GM19099 (cell line): Measurements from ENCODE around the gene ANO7.

Experiments used
- POLR2A ChIP-seq: IDR thresholded peaks from 3 replicates; pipeline ENCODE4 v1.6.1; 2011; ENCODE audit warnings: low read depth; ENCODE audit not compliant: insufficient read length; ENCODE audit errors: extremely low read depth

The ANO7 gene

GRCh38 chr2:241177526-241178334 lies 10.7 kb upstream of the ANO7 start:
- TF ChIP-seq POLR2A: no peak

- TF ChIP-seq POLR2A: no peak
Observed at GRCh38 chr2:241178961-241179360, 9.5 kb upstream of the ANO7 start.

GRCh38 chr2:241179899-241180298 lies 8.6 kb upstream of the ANO7 start:
- no peak for TF ChIP-seq POLR2A

GRCh38 chr2:241180495-241180894 lies 8.0 kb upstream of the ANO7 start:
- no peak for TF ChIP-seq POLR2A

GRCh38 chr2:241182126-241182525 lies 6.4 kb upstream of the ANO7 start:
- TF ChIP-seq POLR2A: no peak

GRCh38 chr2:241182531-241183133 lies 5.8 kb upstream of the ANO7 start:
- TF ChIP-seq POLR2A: no peak

GRCh38 chr2:241183221-241183620 lies 5.3 kb upstream of the ANO7 start:
- TF ChIP-seq POLR2A: no peak

GRCh38 chr2:241184901-241185300 lies 3.6 kb upstream of the ANO7 start:
- no peak for TF ChIP-seq POLR2A

GRCh38 chr2:241185961-241186360 lies 2.5 kb upstream of the ANO7 start:
- TF ChIP-seq POLR2A: no peak

GRCh38 chr2:241187101-241187917 lies 1.2 kb upstream of the ANO7 start:
- no peak for TF ChIP-seq POLR2A

GRCh38 chr2:241187918-241188234 lies 601 bp upstream of the ANO7 start:
- TF ChIP-seq POLR2A: no peak

GRCh38 chr2:241189093-241189855 lies 797 bp downstream of the ANO7 start:
- TF ChIP-seq POLR2A: no peak

- TF ChIP-seq POLR2A: no peak
Observed at GRCh38 chr2:241189856-241190201, 1.4 kb downstream of the ANO7 start.

GRCh38 chr2:241190291-241190981 lies 2.0 kb downstream of the ANO7 start:
- TF ChIP-seq POLR2A: no peak

GRCh38 chr2:241191081-241191480 lies 2.6 kb downstream of the ANO7 start:
- no peak for TF ChIP-seq POLR2A
